ENCODE results near the gene MCM3AP. TPM values are rescaled to one million over a fixed set of nuclear protein-coding genes. Genes with fewer than 3 reads are reported as not detected.
"Not testable (repeated sequence)": the region's sequence is repeated elsewhere in the genome, so short reads cannot be mapped to it uniquely, and the experiment has no call there.

MCM3AP gene
- total RNA-seq, 1 donor from 2014 or later = 72.4 TPM

GRCh38 chr21:46226146-46226545, 59.3 kb downstream of the MCM3AP start:
- H4K20me1 ChIP-seq (ENCODE audit: low read depth) = peaks cover 5% of the 10 kb centered on the region
- Mint-ChIP-seq H3K4me1 (peaks cover 39% of the 10 kb centered on the region), H3K27me3 (ENCODE audit: insufficient read depth, low read depth) (peaks cover 12% of the 10 kb centered on the region), H3K9me3 (peaks cover 22% of the 10 kb centered on the region), H3K36me3 (peaks cover 42% of the 10 kb centered on the region), H3K27ac (no peak overlapping the region), H3K4me3 (no peak overlapping the region)
- H3K9me3 ChIP-seq (ENCODE audit: low read depth) = peaks cover 3% of the 10 kb centered on the region
- peaks cover 23% of the 10 kb centered on the region for H3F3A ChIP-seq (ENCODE audit: low read depth)
- no peak overlapping the region for H3K9ac ChIP-seq
- DNase-seq (ENCODE audit: low spot score) = no peak
- peaks cover 2% of the 10 kb centered on the region for H3K36me3 ChIP-seq
- no peak overlapping the region for H3K4me3 ChIP-seq
- no peak overlapping the region for H3K4me2 ChIP-seq
- H2AFZ ChIP-seq (replicated peaks) = no peak overlapping the region
- no peaks in the 10 kb centered on the region for H3K27me3 ChIP-seq
- no peak overlapping the region for H3K27ac ChIP-seq
- peaks cover 15% of the 10 kb centered on the region for H3K4me1 ChIP-seq
- no peak for TF ChIP-seq EZH2 (IDR thresholded peaks at IDR 0.05)
- no peak for TF ChIP-seq CTCF (IDR thresholded peaks at IDR 0.05)
- no peak for TF ChIP-seq EZH2phosphoT487 (IDR thresholded peaks at IDR 0.05)
- peaks cover 64% of the 10 kb centered on the region for H3K79me2 ChIP-seq (ENCODE audit: low read depth)

- DNase-seq (ENCODE audit: low spot score); H3K9ac ChIP-seq; H3K4me2 ChIP-seq; H3K4me1 ChIP-seq; H3K4me3 Mint-ChIP-seq; H3K36me3 ChIP-seq; H3K27me3 Mint-ChIP-seq (ENCODE audit: insufficient read depth, low read depth); H3K27me3 ChIP-seq; H4K20me1 ChIP-seq (ENCODE audit: low read depth); H2AFZ ChIP-seq (replicated peaks); H3K4me3 ChIP-seq; H3K27ac ChIP-seq; H3K27ac Mint-ChIP-seq; H3K9me3 ChIP-seq (ENCODE audit: low read depth): not testable (repeated sequence)
- H3K4me1 Mint-ChIP-seq = peaks cover 35% of the 10 kb centered on the region
- peaks cover 12% of the 10 kb centered on the region for H3K9me3 Mint-ChIP-seq
- Histone ChIP-seq H3F3A (ENCODE audit: low read depth) (peaks cover 12% of the 10 kb centered on the region), H3K79me2 (ENCODE audit: low read depth) (peaks cover 65% of the 10 kb centered on the region)
- peaks cover 33% of the 10 kb centered on the region for H3K36me3 Mint-ChIP-seq
Observed at GRCh38 chr21:46223661-46224060, 61.8 kb downstream of the MCM3AP start.

- Histone ChIP-seq H3K79me2 (ENCODE audit: low read depth) (peaks cover 65% of the 10 kb centered on the region), H3K4me2 (no peak overlapping the region), H3K4me3 (no peak overlapping the region), H3K9me3 (ENCODE audit: low read depth) (peaks cover 3% of the 10 kb centered on the region), H3K36me3 (no peaks in the 10 kb centered on the region), H3K4me1 (peaks cover 10% of the 10 kb centered on the region), H3K27ac (no peak overlapping the region), H4K20me1 (ENCODE audit: low read depth) (peaks cover 5% of the 10 kb centered on the region), H3F3A (ENCODE audit: low read depth) (peaks cover 9% of the 10 kb centered on the region), H3K27me3 (no peaks in the 10 kb centered on the region), H2AFZ (replicated peaks) (no peak overlapping the region), H3K9ac (no peak overlapping the region)
- H3K4me3 Mint-ChIP-seq = no peak overlapping the region
- H3K27ac Mint-ChIP-seq = no peak overlapping the region
- H3K9me3 Mint-ChIP-seq = peaks cover 12% of the 10 kb centered on the region
- no peak for DNase-seq (ENCODE audit: low spot score)
- H3K4me1 Mint-ChIP-seq = peaks cover 35% of the 10 kb centered on the region
- H3K27me3 Mint-ChIP-seq (ENCODE audit: insufficient read depth, low read depth) = peaks cover 10% of the 10 kb centered on the region
- H3K36me3 Mint-ChIP-seq = peaks cover 33% of the 10 kb centered on the region
- TF ChIP-seq EZH2 (IDR thresholded peaks at IDR 0.05) = no peak
- TF ChIP-seq CTCF (IDR thresholded peaks at IDR 0.05) = no peak
- TF ChIP-seq EZH2phosphoT487 (IDR thresholded peaks at IDR 0.05) = no peak
Observed at GRCh38 chr21:46223217-46223616, 62.2 kb downstream of the MCM3AP start.

- no peak overlapping the region for H3K4me3 ChIP-seq
- peaks cover 33% of the 10 kb centered on the region for H3K36me3 Mint-ChIP-seq
- peaks cover 14% of the 10 kb centered on the region for H3K27me3 Mint-ChIP-seq (ENCODE audit: insufficient read depth, low read depth)
- no peak overlapping the region for H3K27ac Mint-ChIP-seq
- DNase-seq (ENCODE audit: low spot score) = no peak
- peaks cover 31% of the 10 kb centered on the region for H3K4me1 Mint-ChIP-seq
- no peak overlapping the region for H3K4me3 Mint-ChIP-seq
- H3K9me3 ChIP-seq (ENCODE audit: low read depth) = peaks cover 3% of the 10 kb centered on the region
- no peaks in the 10 kb centered on the region for H3K36me3 ChIP-seq
- peaks cover 2% of the 10 kb centered on the region for H3F3A ChIP-seq (ENCODE audit: low read depth)
- H3K27ac ChIP-seq = no peak overlapping the region
- peaks cover 59% of the 10 kb centered on the region for H3K79me2 ChIP-seq (ENCODE audit: low read depth)
- H2AFZ ChIP-seq (replicated peaks) = no peak overlapping the region
- H3K4me2 ChIP-seq = no peak overlapping the region
- H4K20me1 ChIP-seq (ENCODE audit: low read depth) = peaks cover 5% of the 10 kb centered on the region
- H3K9ac ChIP-seq = no peak overlapping the region
- TF ChIP-seq EZH2 (IDR thresholded peaks at IDR 0.05) (no peak), EZH2phosphoT487 (IDR thresholded peaks at IDR 0.05) (no peak), CTCF (IDR thresholded peaks at IDR 0.05) (no peak)
- H3K4me1 ChIP-seq = peaks cover 8% of the 10 kb centered on the region
- no peaks in the 10 kb centered on the region for H3K27me3 ChIP-seq
- peaks cover 12% of the 10 kb centered on the region for H3K9me3 Mint-ChIP-seq
Observed at GRCh38 chr21:46222436-46223116, 62.8 kb downstream of the MCM3AP start.
